GM12872 (cell line): ENCODE results near the gene PPIF.

Experiments
- TF ChIP-seq, protein P1 (sequence below): IDR thresholded peaks from 3 replicates; pipeline ENCODE4 v1.5.1; 2011; ENCODE audit warnings: low read depth, mild to moderate bottlenecking, low read length, moderate library complexity; ENCODE audit not compliant: insufficient read depth

PPIF gene

DNA sequence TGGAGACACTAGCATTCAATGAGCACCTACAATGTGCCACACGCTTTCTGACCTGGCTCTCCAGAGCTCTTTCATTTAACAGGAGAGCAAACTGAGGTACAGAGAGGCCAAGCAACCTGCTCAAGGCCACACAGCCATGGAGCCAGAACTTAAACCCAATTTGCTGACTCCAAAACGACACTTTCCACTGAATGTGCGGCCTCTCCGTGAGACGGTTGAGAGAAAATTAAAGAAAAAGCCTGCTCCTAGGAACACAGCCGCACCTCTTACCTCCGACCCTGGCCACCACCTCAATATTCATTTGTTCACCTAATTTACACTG lies 55.3 kb downstream of the PPIF start:
- TF ChIP-seq, protein P1, sequence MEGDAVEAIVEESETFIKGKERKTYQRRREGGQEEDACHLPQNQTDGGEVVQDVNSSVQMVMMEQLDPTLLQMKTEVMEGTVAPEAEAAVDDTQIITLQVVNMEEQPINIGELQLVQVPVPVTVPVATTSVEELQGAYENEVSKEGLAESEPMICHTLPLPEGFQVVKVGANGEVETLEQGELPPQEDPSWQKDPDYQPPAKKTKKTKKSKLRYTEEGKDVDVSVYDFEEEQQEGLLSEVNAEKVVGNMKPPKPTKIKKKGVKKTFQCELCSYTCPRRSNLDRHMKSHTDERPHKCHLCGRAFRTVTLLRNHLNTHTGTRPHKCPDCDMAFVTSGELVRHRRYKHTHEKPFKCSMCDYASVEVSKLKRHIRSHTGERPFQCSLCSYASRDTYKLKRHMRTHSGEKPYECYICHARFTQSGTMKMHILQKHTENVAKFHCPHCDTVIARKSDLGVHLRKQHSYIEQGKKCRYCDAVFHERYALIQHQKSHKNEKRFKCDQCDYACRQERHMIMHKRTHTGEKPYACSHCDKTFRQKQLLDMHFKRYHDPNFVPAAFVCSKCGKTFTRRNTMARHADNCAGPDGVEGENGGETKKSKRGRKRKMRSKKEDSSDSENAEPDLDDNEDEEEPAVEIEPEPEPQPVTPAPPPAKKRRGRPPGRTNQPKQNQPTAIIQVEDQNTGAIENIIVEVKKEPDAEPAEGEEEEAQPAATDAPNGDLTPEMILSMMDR = no peak

DNA sequence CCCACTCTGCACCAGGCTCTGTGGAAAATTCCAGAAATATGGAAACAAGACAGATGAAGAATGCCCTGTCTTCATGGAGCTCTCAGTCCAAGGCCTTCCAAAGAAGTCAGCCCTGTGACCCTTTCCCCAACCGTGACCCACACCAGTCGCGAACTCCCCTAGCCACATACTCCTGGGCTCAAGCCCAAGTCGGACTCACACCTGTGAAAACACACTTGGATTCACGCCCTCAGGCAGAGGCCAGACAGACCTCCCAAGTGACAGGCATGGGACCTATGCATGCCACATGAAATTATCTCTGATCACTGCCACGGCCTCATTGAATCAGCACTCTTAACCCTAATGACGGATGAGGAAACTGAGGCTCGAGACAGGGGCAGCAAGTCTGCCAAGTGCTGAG lies 55.7 kb downstream of the PPIF start:
- TF ChIP-seq, protein P1 = no peak

DNA sequence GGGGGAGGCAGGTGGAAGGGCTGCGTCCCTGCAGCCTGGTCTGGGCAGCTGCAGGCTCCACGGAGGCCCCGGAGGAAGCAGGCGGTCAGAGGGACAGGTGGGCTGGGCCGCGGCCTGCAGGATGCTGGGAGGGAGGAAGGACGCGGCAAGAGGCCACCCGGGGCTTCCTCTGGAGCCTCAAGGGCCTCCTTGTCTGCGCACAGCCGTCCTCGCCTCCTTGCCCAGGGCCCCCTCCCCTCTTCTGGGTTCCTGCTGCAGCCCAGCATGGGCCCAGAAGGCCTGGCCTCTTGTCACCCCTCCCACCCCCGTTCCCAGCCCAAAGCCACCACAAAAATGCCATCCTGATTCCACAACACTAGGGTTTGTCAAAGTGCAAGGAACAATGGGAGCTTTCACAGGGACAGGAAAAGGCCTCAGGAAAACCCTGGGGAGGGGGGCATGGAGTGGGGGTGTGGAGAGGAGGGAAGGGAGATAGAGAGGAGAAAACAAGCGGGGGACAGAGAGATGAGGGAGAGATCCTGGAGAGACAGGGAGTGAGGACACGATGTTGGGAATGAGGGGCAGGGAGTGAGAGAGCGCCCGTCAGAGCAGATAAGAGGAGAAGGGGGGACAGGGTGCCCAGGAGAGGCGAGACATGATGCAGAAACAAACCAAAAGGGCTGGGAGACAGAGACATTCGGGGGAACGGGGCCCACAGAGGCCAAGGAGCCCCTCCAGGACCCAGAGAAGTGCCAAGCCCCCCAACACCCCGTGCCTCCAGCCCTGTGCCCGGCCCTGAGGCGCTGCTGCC lies 56.4 kb downstream of the PPIF start:
- TF ChIP-seq, protein P1 = no peak

DNA sequence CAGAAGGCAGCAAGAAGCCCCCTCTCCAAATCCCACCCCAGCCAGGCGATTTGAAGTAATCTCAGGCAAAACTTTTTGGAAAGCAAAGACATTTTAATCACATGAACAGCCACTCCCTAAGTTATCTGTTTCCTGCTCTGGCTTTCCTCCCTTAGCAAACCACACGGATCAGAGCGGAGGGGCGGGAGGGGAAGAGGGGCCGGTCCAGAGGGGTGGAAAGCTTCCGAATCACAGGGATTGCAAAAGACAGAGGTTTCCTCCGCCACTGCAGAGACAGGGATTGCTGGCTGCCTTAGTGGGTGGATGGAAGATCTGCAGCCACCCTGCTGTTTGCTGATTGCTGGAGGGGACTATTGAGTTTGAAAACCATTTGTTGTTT lies 57.0 kb downstream of the PPIF start:
- TF ChIP-seq, protein P1 = no peak

DNA sequence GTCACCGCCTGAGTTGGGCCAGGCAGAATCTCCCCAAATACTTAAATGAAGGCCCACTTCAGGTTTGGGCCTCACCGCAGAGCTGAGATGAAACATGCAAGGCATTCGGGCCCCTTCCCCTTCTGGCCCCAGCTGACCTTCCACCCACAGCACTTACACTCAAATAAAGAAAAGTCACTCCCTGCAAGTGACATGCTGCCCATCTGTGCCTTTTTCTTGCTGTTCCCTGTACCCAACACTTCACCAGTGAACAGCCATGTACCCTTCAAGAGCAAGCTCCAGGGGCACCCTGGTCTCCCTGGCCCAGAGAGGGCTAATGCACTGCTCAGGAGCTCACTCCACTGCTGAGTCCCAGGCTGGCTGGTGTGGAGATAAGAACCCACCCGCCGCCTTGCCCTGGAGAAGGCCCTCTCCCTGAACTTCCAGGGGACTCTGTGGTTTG lies 57.4 kb downstream of the PPIF start:
- TF ChIP-seq, protein P1 = no peak
